CD4-positive, alpha-beta T cell treated with Interleukin-12 subunit alpha and Interleukin-12 subunit beta, for 1 hour (primary cell): ENCODE results near the gene WASL.
"Not testable (repeated sequence)": the region's sequence is repeated elsewhere in the genome, so short reads cannot be mapped to it uniquely, and the experiment has no call there.

Experiments used
- DNase-seq: peaks from one replicate; pipeline ENCODE4 v3.0.0-alpha.2; 2020

Gene WASL

DNA sequence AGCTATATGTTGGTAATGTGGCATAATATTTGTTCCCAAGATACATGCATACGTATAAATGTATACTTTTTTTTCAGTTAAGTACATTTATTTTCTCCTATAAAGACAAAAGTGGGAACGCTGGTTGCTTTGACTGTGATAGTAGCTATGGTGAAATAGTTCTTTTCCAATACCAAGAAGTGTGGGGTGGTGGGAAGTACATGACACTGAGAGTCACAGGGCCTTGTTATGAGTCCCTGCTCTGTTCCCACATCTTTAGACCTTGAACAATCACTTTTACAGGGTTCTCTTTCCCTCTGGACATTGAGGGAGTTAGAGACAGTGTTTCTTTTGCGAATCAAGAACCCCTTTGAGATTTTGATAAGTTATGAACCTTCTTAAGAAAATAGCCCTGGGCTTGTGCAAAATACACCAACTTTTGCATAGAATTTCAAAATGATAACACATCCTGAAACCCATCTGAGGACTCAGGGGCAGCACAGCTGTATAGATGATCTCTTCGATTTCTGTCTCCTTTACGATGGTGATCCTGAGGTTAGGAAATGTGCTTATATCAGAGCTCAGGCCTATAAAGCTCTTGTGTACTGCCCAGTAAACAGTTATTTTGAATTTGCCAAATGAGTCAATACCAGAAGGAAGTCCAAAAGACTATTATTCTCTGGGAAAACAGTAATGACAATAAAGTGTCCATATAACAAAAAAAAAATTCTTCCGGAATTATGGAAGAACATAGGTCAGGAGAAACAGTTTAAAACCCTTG lies 92.1 kb downstream of the WASL start:
- DNase-seq: no peak

DNA sequence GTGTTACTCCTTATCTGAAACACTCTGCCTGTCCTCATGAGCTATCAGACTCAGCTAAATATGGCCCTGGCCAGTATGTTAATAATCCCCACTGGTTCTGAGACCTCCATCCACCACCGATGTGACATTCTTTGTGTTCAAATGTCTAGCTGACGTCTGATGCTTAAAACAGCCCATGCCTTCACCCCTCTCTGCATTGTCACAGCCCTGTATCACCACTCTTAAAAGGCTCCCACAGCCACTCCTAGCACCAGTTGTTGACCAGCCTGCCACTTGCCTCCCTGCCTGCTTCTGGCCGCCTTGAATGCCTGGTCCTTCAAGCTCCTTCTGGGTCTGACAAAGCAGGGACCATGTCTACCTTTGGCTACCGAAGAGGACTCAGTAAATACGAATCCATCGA lies 93.2 kb downstream of the WASL start, which contains the start of gene LMOD2:
TSS of gene LMOD2 (plus strand) at position 253 of the 400 bp plus-strand sequence. CDS start at position 351, 98 bp downstream.
- DNase-seq: no peak

DNA sequence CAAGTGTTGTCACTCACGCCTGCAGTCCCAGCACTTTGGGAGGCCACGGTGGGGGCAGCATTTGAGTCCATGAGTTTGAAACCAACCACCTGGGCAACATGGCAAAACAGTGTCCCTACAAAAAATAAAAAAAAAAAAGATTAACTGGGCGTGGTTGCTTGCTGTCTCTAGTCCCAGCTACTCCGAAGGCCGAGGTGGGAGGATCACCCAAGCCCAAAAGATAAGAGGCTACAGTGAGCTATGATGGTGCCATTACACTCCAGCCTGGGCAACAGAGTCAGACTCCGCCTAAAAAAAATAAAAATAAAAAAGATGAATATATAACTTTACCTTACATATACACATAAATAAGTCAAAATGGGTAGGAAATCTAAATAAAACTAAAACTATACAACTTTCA lies 95.6 kb downstream of the WASL start:
- no peak for DNase-seq

DNA sequence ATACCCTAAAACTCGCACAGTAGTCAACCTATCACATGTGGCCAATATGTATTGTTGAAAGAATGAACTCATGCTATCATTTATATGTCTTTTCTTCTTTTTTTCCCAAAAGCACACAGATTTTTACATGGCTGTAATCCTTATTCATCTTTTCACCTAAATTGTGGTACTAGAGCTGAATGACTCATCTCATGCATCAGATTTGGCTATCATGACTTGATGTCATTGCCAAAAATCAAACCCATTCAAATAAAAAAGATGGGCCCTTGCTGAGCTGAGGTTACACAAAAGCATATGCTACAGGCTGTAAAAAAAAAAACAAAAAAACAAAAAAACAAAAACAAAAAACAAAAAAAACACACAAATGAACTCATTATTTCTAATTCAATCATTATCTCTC lies 96.4 kb downstream of the WASL start:
- no peak for DNase-seq

DNA sequence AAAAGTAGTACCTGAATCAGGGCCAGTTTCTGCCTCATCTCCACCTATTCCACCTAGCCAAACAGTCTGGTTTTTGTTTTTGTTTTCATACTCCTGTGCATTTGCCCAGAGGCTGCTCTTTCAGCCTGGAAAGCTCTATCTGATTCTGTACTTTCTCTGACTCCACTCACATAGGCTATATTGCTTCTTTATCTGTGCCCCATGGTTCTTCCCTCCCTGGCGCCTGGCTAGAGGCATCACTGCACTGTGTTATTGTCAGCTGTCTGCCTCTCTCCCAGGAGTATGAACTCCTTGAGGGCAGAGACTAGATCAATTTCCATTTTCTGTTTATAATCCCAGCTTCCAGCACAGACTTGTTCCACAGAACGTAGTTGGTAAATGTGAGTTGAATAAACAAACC lies 98.2 kb downstream of the WASL start:
- no peak for DNase-seq

DNA sequence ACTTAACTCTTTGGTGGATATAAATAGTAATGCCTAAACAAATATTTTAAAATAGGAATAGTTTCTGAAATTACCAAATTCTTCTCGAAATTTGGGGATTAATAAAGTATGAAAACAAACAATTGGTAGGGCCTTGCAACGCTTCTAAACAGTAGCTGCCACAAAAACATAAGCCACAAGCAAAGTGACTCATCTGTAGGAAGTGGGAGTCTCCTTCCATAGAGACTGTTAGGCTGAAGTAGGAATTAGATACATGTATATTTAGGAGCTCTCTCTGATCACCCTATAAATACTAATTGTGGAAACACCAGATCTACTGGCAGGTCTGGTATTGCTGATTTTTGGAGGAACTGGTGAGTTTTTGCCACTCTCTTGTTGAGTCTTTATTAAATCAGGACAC lies 98.8 kb downstream of the WASL start:
- DNase-seq: no peak

DNA sequence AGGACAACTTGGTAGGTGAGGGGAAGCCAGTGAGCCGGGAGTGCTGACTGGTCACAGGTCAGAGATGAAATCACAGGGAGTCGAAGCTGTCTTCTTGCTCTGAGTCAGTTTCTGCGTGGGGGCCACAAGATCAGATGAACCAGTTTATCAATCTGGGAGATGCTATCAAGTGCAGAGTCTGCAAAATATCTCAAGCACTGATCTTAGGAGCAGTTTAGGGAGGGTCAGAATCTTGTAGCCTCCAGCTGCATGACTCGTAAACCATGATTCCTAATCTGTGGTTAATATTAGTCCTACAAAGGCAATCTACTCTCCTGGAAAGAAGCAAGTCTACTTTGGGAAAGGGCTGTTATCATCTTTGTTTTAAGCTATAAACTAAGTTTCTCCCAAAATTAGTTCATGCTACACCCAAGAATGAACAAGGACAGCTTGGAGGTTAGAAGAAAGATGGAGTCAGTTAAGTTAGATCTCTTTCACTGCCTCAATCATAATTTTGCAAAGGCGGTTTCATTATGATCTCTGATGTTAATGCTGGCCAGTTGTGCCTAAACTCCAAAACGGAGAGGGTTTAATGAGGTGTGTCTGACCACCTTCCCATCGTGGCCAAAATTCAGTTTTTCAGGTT lies 101.6 kb downstream of the WASL start:
- no peak for DNase-seq

DNA sequence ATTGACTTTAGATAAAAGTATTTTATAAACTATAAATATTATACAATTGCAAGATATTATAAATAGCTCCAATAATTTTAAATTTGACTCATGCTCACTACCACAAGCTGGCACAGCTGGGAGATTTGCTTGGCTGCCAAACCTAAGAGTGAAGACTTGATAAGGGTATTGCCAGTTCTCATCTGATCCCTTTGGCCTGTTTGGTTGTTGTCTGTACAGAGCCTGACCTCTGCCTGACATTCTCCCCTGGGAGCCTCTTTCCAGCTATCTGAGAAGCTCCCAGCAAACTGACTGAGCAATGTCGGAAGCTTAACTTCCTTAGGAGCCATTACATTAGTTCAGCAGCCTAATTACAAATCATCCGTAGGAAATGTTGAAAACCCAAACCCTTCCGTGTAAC lies 103.3 kb downstream of the WASL start:
- no peak for DNase-seq

DNA sequence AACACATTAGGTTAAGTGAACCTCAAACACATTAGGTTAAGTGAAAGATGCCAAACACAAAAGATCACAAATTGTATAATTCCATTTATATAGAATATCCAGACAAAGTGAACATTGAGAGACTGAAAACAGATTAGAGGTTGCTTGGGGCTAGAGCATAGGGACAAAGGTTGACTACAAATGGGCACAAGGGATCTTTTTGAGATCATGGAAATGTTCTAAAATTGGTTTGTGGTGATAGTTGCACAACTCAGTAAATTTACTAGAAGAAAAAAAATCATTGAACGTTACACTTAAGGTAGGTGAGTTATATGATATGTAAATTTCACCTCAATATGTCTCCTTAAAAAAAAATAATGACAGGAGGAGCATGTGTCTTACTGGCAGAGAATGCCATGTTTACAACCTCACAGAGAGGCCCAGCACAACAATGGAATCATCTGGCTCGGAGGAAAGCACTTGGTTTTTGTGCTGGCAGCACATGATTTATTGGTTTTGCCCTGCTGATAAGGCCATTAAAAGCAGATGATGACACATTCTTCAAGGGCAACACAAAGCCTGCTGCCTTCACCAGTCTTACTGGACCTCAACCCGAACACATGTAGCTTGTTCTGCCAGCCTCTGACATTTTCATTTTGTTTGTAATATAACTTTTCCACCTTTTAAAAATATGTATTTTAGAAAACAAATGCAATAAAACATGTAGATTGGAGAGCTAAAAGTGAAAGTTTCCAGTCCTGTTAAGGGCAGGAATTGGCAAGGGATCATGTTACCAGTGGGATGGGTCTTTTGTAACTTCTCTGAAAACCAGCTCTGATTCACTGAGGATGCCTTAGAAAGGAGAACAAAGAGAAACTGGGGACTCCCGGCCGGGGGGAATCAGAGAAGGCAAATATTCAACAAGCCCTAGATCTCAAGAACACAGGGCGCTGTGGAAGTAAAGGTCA lies 105.0 kb downstream of the WASL start:
- no peak for DNase-seq

DNA sequence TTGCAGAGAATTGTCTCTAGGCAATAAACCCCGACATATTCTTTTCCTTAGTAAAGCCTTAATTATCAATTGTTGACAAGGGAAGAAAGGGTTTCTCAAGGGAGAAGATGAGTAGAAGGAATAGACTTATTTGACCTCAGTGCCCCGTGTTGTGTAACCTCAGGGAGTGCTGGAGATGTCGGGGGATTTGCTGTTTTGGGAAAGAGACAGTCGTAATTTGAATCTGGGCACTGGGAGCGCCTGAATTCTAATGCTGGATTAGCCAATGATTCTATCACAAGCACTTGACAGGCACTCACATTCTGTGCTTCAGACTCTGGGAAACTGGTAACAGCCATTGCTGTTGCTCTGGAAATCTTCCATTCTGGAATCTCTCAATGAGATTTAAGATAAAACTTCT lies 106.9 kb downstream of the WASL start:
- no peak for DNase-seq

DNA sequence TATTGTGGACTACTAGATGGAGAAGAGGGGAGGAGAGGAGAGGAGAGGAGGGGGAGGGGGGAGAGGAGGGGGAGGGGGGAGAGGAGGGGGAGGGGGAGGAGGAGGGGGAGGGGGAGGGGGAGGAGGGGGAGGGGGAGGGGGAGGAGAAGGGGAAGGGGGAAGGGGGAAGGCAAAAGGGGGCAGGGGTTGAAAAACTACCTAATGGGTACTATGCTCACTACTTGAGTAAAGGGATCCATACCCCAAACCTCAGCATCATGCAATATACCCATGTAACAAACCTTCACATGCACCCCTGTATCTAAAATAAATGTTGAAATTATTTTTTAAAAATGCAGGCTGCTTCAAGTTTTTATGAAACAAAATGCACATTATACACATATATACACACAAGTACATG lies 108.2 kb downstream of the WASL start:
- DNase-seq: no peak

DNA sequence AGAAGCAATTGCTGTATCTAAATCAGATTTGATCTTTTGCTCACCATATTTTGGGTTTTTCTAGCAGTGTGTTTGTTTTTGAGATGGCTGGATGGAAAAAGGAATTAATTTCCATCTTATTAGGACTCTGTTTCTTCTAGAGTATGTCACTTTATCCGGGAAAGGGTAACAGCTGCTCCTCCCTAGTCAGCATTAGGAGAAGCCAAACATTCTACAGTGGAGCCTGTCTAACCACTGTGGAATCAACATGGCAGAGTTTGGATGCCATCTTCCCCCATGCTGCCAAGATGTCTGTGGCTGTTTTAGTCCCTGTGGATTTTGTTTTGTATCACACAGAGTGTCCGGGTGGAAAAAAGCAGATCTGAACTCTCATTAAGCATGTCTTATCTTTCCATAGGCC lies 109.2 kb downstream of the WASL start:
- no peak for DNase-seq

DNA sequence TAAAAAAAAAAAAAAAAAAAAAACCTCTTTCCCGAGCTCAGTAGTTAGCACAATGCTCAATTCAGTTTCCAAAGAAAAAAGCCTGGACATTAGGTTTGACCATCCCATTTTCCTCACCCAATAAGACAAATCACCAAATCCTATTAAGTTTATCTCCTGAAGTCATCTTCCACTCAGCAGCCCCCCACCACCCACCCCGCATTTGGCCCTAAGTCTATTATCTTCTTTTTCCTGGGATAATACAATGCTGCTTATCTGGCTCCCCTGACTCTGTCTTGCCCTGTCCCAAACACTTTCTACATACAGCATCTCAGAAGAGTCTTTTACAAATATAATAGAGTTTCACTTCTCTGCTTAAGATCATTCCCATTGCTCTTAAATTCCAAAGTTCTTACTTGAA lies 110.9 kb downstream of the WASL start:
- DNase-seq: no peak

DNA sequence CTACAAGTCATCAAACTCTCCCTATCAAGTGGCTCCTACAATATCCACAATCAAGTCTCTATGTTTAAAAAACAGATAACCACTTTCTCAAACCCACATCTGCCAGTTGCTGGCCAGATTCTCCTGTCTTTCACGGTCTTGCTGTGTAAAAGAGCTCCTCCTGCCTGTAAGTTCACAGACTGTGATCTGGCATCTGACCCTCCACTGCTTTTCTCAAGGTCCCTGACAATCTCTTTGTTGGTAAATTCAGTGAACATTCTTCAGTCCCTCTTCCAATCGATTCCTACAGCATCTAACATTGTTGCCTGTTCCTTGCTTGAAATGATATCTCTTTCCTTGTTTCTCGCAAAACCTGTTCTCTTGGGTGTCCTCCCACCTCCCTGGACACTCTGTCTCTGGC lies 111.6 kb downstream of the WASL start:
- DNase-seq: no peak

DNA sequence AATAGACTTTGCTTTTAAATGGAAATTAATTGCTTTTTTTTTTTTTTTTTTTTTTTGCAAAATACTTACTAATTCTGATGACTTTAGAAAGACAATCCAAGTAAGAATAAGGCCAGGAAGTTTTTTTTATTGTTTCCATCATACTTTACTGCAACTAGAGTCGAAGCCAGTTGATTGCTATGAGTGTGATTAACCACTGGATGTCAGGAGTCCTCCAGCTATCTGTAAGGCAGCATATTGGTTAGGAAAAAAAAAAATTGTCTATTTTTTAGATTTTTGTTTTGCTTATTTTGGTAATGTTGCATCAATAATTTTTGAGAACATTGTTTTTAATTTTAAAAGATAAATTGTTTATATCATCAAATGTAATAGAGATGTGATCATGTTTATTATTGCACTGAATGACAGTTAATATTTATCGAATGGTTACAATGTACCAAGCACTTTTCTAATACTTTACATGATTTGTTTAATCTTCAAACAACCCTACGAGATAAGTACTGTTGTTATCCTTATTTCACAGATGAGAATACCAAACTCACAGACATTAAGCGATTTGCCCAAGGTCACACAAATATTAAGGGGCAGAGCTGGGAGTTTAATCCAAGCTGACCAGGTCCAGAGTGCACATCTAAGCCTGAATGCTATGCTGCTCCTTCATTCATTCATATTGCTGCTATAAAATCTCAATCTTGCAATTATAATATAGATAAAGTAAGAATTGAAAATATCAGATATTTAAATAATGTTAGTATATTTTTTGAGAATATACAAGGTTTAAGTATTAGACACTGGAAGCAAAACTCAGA lies 113.0 kb downstream of the WASL start:
- no peak for DNase-seq

DNA sequence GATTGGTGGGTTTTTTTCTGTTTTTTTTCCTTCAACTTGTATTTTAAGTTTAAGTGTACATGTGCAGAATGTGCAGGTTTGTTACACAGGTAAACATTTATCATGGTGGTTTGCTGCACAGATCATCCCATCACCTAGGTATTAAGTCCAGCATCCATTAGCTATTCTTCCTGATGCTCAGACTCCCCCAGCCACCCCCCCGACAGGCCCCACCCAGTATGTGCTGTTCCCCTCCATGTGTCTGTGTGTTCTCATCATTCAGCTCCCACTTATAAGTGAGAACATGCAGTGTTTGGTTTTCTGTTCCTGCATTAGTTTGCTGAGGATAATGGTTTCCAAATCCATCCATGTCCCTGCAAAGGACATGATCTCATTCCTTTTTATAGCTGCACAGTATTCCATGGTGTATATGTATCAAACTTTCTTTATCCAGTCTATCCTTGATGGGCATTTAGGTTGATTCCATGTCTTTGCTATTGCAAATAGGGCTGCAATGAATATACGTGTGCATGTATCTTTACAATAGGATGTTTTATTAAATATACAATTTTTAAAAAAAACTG lies 114.7 kb downstream of the WASL start:
- not testable (repeated sequence) for DNase-seq

DNA sequence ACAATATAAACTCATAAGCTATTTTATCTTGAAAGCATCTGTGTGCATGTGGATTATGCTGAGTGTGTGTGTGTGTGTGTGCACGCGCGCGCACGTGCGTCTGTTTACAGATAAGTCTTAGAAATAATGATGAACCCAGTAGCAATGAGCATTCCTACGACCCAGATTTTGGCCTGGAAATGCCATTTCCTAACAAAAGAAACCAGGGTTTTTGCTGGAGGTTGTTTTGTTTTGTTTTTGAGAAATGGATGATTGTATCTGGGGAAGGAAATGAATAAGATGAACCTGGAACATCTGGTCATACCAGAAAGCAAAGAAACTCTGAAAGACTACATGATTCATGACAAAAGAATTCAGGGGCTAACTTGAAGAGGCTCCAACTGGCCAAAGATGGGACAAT lies 115.2 kb downstream of the WASL start:
- DNase-seq: no peak

DNA sequence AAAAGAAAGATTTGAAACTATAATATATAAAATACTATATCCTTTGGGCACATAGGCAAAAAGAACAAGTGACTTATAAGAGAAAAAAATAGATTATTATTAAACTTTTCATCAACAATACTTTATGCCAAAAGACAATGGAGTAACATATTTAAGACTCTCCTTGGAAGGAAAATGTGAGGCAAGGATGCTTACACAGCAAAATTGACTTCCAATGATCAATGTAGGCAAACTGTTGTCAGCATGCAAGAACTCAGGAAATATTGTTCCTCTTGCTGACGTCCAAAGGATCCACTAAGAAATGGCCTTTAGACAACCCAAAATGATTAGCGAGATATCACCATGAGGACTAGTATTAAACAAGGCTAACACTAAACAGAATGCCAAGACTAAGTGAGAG lies 116.0 kb downstream of the WASL start:
- DNase-seq: no peak
